SU-DHL-6 (cell line): ENCODE results near the gene MRPL38.

Experiments
- CTCF ChIP-seq: fragments of 200-600 bp; sonication (generic); IDR thresholded peaks from one replicate; pipeline ENCODE4 v1.5.1; 2017; ENCODE audit warnings: antibody characterized with exemption, mild to moderate bottlenecking, low read length, moderate library complexity; ENCODE audit not compliant: insufficient read depth, poor library complexity, severe bottlenecking
- EZH2phosphoT487 ChIP-seq: fragments of 200-600 bp; sonication (generic), shearing (Covaris generic); conservative IDR thresholded peaks from 2 replicates; pipeline ENCODE4 v1.6.1; 2018; ENCODE audit warnings: mild to moderate bottlenecking, antibody characterized with exemption, low read length, moderate library complexity, mixed read lengths

- TF ChIP-seq CTCF: no peak
- TF ChIP-seq EZH2phosphoT487: no peak
Measured at GRCh38 chr17:75937652-75938051, 33.0 kb upstream of the MRPL38 start.
